ENCODE results near the gene XRRA1.

Gene XRRA1

GRCh38 chr11:74927496-74927895 is 21.4 kb downstream of the XRRA1 start:
- ATAC-seq: no peak
- TF ChIP-seq TOX (CRISPR knock-in tag; IDR thresholded peaks at IDR 0.05; ENCODE audit: borderline replicate concordance) (no peak), ZNF565 (CRISPR knock-in tag; conservative IDR thresholded peaks at IDR 0.05; ENCODE audit: low read depth) (no peak), PATZ1 (CRISPR knock-in tag; IDR thresholded peaks at IDR 0.05; ENCODE audit: borderline replicate concordance) (no peak), PPARA (CRISPR knock-in tag; IDR thresholded peaks at IDR 0.05; ENCODE audit: borderline replicate concordance) (no peak), ISL1 (CRISPR knock-in tag; IDR thresholded peaks at IDR 0.05) (no peak), CSDC2 (CRISPR knock-in tag; IDR thresholded peaks at IDR 0.05) (no peak), ARNTL (CRISPR knock-in tag; IDR thresholded peaks at IDR 0.05; ENCODE audit: borderline replicate concordance, low read depth) (no peak), CREB5 (CRISPR knock-in tag; IDR thresholded peaks at IDR 0.05; ENCODE audit: low read depth) (no peak), ZFP30 (CRISPR knock-in tag; IDR thresholded peaks at IDR 0.05) (no peak), TSHZ2 (CRISPR knock-in tag; IDR thresholded peaks at IDR 0.05) (no peak), ZNF70 (CRISPR knock-in tag; IDR thresholded peaks at IDR 0.05) (no peak), SNAI2 (CRISPR knock-in tag; IDR thresholded peaks at IDR 0.05) (no peak), ZFP3 (CRISPR knock-in tag; IDR thresholded peaks at IDR 0.05) (no peak)

GRCh38 chr11:74926304-74927030 is 22.4 kb downstream of the XRRA1 start:
- no peak for TF ChIP-seq BACH2 (CRISPR knock-in tag; IDR thresholded peaks at IDR 0.05; ENCODE audit: borderline replicate concordance)
- TF ChIP-seq CREB5 (CRISPR knock-in tag; IDR thresholded peaks at IDR 0.05; ENCODE audit: low read depth): no peak
- no peak for TF ChIP-seq ZNF70 (CRISPR knock-in tag; IDR thresholded peaks at IDR 0.05)
- TF ChIP-seq ZFP3 (CRISPR knock-in tag; IDR thresholded peaks at IDR 0.05): no peak
- TF ChIP-seq ISL1 (CRISPR knock-in tag; IDR thresholded peaks at IDR 0.05): no peak
- no peak for ATAC-seq

- ATAC-seq: peak; percentile 30
- TF ChIP-seq ZNF8 (CRISPR knock-in tag; IDR thresholded peaks at IDR 0.05) (no peak), ARNTL (CRISPR knock-in tag; IDR thresholded peaks at IDR 0.05; ENCODE audit: borderline replicate concordance, low read depth) (no peak), ZC3H10 (CRISPR knock-in tag; IDR thresholded peaks at IDR 0.05) (no peak), RARB (CRISPR knock-in tag; IDR thresholded peaks at IDR 0.05) (no peak), PATZ1 (CRISPR knock-in tag; IDR thresholded peaks at IDR 0.05; ENCODE audit: borderline replicate concordance) (no peak), ISL1 (CRISPR knock-in tag; IDR thresholded peaks at IDR 0.05) (no peak), CREB5 (CRISPR knock-in tag; IDR thresholded peaks at IDR 0.05; ENCODE audit: low read depth) (no peak), ESRRG (CRISPR knock-in tag; IDR thresholded peaks at IDR 0.05) (no peak), OSR1 (CRISPR knock-in tag; IDR thresholded peaks at IDR 0.05) (no peak), ZFP30 (CRISPR knock-in tag; IDR thresholded peaks at IDR 0.05) (no peak), ZFP3 (CRISPR knock-in tag; IDR thresholded peaks at IDR 0.05) (no peak), SNAI2 (CRISPR knock-in tag; IDR thresholded peaks at IDR 0.05) (no peak), CSDC2 (CRISPR knock-in tag; IDR thresholded peaks at IDR 0.05) (no peak), GLIS3 (CRISPR knock-in tag; IDR thresholded peaks at IDR 0.05) (no peak), TSHZ2 (CRISPR knock-in tag; IDR thresholded peaks at IDR 0.05) (no peak), PPARA (CRISPR knock-in tag; IDR thresholded peaks at IDR 0.05; ENCODE audit: borderline replicate concordance) (no peak), TCF4 (CRISPR knock-in tag; IDR thresholded peaks at IDR 0.05; ENCODE audit: borderline replicate concordance) (no peak)
Observed at GRCh38 chr11:74925281-74925680, 23.6 kb downstream of the XRRA1 start.

Data from SK-N-SH treated with all-trans-retinoic acid at 6 μM for 48 hours (cell line).